Activated CD4-positive, CD25-positive, alpha-beta regulatory T cell treated with anti-CD3 and anti-CD28 coated beads, Interleukin-2, amount 50 U/mL, for 24 hours (primary cell): ENCODE data around the gene TIMM50.

ENCODE experiments used
- ATAC-seq, 2 donors: fragments of 150-1000 bp; cut with Tn5 transposase; one replicate each; pipeline ENCODE4 v1.10.0; 2021; ENCODE audit warnings: mild to moderate bottlenecking in 1 of 2, moderate library complexity in 1 of 2

The TIMM50 gene

GRCh38 chr19:39539165-39539517, 58.5 kb downstream of the TIMM50 start:
- peak in 1 of 2 donors; percentile 21 for ATAC-seq

DNA sequence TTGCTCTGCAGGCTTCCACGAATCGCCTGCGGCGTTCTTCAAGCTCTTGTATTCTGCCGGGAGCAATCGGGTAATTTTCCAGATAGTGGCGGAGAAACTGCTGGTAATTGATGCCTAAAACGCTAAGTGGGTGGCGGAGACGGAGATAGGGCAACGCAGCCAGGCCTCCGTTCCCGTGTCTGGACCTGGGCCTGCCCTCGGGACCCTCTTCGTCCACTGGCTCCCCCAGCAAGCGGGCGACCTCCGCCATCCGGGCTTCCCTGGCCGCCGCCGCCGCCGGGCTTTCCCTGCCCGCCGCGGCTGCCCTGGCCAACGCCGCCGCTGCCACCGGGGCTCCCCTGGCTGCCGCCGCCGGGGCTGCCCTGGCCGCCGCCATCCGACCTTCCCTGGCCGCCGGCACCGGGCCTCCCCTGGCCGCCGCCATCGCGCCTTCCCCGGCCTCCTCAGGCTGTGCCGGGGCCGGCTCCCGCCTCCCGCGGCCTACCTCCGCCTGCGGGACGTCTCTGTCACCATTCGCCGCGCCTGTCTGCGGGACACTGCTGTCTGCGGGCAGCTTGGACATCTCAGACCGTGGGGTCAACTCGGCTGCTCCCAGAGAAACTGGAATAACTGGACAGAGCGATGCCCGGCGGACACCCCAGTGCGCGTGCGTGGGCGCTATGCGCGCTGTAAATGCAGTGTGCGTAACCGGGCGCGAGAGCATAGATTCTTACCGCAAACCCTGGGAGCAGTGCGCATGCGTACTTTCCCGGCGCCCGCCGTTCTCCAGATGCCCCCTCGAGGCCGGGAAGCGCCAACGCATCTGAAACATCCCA, 59.1 kb downstream of the TIMM50 start, which contains the start of gene EID2:
Gene EID2 (minus strand): TSS at position 644 of the 815 bp plus-strand sequence. CDS start 82 bp downstream, at position 562.
- peak; percentile 91 to 92 for ATAC-seq

DNA sequence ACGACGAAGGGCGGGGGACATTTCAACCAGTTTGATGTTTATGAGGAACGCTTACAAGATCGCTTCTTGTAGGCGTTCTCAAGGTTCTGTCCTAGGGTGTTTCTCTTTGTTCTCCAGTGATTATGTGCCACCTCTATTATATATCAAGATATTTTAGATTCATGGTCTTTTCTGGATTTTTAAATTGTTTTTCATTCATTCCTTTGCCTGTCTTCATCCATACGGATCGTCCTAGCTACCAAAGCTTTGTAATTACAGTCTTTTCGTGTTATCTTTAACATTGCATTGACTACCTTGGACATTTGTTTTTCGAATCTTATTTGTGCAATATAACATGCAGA, 59.7 kb downstream of the TIMM50 start:
- no peak for ATAC-seq
